Ecto neural progenitor cell (in vitro differentiated cells): ENCODE results near the gene CALM1.
"Not testable (repeated sequence)": the region's sequence is repeated elsewhere in the genome, so short reads cannot be mapped to it uniquely, and the experiment has no call there.

Experiments used
- DNase-seq: peaks from one replicate; pipeline ENCODE4 v3.0.0-alpha.2; 2018; ENCODE audit warnings: low spot score

The CALM1 gene

DNA sequence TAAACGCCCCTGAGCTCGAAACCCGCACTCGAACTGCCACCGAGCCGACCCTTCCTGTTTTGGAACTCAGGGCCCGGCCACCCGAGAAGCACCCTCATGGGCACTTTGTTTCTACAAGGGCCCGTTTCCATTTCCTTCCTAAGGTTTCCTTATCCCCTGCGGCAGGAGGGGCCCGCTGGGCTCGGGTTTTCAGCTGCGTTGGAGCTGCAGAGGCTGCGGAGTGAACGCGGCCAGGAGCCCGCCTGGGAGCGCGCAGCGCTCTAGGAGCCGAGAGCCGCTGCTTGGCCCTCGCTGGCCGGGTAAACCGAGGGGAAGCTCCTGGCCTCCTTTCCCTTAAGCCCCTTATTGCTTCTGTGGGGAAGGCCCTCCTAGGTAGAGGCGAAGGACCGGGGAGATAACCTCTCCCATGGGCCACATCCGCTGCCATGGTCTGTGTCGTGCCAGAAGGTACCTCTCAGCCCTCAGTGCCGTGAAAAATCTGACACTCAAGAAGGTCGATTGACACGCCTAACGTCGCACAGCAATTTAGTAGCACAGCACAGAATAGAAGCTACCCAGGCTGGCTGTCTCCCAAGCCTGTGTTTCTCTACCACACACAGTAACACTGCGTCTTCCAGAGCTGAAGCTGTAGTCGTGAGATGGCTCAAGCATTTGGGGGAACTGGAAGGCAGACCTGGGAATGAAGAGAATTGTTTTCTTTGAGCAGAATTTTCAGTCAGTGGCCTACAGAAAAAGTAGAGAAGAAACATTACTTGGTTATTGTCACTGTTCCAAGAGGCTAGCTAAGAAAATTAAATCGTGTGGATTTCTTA, 12.9 kb upstream of the CALM1 start:
- DNase-seq = peak; percentile 76

DNA sequence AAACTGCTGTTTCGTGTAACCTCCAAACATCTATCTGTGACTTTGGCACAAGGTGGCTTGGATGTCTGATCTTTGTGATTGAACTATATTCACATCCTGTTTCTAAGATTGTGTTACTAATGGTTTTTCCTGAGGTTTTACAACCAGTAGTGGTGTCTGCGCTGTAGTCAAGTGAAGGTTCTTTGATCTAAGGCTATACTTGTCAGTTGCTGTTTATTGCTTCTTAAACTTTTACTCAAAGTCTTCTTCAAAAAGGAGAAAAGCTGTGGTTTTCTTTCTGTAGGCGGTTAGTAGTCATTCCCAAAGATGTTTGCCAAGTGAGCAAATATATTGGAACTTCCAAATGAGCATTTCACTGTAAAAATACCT, 12.3 kb upstream of the CALM1 start:
- no peak for DNase-seq

DNA sequence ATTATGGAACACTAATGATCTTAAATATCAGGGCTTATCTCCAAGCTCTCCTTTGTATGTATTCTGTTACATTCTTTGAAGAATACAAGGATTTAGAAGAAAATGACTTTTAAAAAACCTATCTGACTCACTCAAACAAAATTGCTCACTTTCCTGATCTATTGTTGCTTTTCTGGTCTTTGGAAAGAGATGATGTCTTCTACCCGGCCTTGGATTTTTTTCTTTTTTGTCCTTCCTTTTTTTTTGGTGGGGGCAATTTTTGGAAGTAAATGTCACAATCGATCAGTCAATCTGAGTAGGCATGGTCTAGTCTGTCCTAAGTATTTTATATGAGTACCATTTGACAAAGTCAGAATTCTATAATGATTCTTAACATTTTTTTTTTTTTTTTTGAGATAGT, 10.5 kb upstream of the CALM1 start:
- no peak for DNase-seq

DNA sequence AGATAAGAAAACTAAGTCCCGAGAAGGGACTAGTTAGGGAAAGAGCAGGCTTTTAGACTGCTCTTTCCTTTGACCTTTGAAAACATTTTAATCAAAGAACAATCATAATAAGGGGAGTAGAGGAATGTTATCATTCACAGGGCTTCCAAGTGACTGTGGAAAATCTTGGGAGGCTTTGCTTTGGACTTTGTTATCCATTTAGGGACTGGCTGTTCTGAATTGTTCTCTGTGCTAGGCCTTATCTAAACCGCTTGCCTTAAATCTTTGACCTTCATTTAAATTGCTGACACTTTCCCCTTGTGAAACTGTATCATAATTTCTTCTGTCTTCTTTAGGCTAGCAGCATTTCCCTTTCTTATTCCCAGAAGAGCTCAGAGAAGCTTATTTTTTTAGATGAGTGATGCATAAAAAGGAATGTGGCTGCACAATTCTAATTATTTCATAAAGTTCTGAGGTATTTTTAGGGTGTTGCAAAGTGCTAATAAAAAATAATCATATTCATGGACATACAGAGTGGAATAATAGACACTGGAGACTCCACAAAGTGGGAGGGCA, 9.5 kb upstream of the CALM1 start:
- no peak for DNase-seq

DNA sequence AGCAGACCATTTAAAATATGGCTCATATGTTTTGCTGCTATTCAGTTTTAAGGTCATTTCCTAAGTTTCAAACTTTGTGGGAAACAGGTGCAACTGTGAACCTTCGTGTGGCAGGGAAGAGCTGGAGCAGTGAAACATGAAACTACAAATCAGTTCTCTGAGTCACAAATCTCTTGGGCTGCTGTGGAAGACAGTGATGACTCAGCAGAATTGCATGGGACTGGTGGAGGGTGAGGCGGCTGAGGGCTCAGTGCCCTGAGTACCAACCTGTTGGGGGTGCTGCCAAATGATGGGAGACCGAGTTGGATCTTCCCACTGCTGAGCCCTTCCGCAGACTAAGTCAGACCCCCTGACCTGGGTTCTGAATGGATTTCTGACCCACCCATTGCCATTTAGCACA, 8.4 kb upstream of the CALM1 start:
- no peak for DNase-seq

DNA sequence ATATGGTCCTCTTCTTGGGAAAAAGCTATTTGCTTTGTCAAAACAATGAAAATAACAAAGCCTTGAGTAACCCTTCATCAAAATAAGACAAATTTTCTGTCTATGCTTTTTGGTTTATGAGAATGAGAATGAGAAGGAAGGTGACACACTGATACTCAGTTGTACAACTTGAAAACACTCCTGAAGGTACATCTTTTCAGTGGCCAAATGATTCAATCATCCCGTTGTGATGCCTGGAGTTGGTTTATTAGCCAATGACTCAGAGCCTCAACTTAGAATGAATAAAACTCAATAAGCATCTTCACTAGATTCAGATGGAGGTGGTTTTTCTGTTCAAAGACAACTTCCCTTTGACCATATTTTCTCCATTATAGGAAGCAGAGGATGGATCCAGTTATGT, 7.8 kb upstream of the CALM1 start:
- DNase-seq = no peak

DNA sequence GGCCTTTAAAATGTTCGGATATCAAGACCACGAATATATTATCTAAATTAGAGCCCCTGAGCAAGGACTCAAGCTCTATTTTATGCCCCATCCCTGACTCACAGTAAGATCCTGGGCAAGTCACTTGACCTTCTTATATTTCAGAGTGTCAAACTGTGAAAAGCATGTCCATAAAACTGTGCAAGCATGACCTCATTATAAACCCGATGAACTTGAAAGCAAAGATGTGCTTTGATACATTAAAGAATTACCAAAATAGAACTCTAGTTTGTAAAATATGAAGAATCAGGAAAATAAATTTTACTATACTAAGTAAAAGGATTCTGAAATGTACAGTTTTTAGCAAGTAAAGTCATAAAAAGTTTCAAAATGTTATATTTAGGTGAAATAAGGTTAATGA, 2.9 kb upstream of the CALM1 start:
- no peak for DNase-seq

DNA sequence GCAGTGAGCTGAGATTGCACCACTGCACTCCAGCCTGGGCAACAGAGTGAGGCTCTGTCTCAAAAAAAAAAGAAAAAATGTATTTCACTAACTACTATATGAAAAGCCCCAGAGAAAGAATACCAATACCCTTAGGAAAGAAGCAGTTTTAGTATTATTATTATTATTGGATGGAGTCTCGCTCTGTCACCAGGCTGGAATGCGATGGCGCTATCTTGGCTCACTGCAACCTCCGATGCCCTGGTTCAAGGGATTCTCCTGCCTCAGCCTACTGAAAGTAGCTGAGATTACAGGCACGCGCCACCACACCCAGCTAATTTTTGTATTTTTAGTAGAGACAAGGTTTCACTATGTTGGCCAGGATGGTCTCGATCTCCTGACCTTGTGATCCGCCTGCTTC, 2.0 kb upstream of the CALM1 start:
- DNase-seq = not testable (repeated sequence)

DNA sequence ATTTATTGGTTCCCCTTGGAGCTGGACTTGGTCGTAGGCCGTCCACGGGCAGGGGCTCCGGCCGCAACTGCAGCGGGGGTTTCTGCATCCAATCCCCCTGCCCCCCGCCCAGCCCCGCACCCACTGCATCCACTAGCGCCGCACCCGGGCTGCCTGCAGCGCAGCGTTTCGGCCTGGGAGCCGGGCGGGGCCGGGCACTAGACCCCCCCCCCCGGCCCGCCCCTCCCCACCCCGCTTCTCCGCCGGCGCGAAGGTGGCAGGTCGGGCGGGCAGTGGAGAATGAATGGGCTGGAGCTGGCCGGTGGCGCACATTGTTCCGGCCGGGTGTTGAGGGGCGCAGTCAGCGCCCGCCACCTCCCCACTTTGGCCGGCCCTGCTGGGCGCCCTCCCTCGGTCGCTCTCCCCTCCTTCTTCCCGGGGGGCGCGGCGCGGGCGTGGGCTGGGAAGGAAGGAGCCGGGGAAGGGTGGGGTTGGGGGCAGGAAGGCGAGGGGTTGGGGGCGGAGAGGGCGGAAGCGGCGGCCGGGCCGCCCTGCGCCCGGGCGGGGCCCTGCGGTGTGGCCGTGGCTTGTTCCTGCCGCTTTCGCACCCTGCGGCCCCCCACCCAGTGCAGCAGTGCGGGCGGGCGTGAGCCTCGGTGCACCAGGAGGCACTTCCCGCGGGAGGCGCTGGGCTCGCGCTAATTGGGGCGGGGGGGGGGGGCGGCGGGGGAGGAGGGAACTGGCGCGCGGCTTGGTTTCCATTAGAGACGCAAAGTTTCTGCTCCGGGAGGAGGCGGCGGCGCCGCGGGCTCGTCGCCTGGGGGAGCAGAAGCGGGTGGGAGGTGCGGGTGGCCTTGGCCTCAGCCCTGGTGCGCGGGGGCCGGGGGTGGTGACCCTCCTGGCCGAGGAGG, 841 bp downstream of the CALM1 start:
- DNase-seq = peak; percentile 80

DNA sequence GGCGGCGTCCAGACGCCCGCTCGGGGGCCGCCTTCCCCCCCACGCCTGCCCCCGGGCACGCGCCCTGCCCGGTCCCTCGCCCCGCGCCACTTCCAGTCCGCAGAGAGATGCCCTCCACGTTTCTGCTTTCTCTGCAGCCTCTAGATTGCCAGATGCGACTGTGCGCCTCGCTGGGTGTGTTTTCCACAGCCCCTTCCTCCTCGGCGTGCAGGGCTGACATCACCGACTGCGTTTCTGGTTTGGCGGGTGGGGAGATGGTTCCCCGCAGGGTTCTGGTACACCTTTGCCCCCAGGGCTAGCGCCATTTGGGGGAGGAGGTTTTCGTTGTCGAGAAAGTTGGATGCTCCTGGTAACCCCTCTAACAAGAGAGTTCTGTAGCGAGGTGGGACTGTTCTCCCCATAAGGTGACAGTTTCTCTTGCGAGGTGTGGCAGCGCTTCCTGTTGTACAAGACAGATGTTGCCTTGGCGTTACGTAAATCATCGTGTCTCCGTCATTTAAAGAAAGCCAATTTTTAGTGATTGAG, 1.5 kb downstream of the CALM1 start:
- no peak for DNase-seq

DNA sequence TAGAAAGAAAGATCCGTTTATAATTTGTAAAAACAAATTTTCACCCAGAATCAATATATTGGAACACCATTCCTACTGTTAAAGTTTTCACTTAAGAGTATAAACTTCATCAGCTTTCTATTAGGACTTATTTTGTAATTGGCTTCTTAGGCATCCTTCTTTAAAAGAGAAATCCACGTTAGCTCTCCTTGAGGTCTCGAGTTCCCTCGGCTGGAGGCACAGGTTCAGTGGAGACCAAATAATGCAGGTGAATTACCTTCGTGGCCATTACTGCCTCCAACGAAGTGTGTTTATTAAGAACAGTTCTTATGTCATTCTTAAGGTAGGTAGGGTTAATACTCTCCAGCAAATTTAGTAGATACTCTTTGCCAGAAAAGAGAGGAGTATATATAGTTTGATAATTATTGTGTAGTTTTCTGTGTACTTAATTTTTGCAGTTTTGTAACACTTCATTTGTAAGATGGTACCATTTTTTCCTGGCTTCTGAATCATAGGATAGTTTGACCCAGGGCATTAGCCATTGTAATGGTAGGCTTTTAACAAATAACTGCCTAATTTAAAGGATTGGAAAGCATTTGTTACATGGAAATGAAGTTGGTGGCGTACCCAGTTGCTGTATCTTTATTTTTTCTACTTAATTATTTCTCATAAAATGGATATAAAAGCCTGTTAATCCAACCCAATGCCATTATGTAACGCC, 2.2 kb downstream of the CALM1 start:
- DNase-seq = no peak

DNA sequence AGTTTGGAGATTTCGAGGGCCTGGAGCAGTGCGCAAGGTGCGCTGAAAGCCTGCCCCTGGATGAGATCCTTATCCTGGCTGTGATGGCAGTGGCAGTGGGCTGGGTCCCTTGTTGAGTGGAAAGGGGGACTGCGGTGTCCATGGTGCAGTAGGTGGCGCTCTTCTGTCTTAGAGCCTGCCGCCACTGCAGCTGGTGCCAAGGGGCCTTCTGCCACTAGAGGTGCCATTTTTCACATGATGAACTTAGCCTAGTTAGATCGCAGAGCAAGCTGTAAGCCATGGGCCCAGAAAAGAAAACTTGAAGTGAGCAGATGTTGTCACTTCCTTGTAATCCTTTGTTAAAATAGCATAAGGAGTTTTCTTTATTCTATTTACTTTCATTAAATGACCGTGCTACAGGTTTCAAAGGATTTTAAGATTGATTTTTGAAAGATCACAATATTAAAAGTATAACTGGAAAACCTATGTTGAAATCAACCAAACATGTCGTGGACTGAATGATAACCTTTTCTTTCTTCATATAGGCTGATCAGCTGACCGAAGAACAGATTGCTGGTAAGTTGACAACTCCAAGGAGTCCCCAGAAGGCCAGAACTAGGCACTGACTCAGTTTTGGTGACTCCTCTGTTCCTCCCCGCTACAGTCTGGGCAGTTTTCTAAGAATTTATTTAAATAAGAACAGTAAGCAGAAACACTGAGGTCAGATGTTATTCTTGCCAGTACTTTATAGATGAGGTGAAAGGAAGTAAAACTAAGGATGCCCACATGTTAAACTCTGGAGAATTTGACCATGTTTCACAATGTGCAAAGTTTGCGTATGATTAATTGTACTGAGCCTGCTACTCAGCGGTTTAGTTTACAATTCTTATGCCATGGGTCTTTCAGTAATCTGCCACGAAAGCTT, 3.0 kb downstream of the CALM1 start:
- DNase-seq = peak; percentile 88

DNA sequence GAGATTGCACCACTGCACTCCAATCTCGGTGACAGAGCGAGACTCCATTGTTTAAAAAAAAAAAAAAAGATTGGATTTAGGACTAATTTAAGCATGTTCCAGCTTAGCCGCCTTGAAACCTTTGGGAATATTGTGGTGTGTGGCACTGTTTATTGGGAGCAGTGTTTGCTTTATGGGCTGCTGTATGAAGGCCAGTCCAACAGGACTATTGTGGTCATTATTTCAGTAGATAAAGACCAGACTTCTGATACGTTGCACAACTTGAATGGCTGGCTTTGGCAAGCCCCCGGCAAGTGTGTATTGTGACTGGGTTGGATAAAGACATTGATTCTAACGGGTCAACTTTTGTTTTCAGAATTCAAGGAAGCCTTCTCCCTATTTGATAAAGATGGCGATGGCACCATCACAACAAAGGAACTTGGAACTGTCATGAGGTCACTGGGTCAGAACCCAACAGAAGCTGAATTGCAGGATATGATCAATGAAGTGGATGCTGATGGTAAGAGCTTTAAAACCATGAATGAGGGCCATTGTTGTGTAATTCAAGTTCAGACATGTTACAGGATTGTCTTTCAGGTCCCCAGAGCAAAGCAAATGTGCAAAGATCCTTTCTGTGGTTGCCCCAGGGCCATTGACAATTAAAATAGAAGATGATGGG, 4.2 kb downstream of the CALM1 start:
- DNase-seq = no peak

DNA sequence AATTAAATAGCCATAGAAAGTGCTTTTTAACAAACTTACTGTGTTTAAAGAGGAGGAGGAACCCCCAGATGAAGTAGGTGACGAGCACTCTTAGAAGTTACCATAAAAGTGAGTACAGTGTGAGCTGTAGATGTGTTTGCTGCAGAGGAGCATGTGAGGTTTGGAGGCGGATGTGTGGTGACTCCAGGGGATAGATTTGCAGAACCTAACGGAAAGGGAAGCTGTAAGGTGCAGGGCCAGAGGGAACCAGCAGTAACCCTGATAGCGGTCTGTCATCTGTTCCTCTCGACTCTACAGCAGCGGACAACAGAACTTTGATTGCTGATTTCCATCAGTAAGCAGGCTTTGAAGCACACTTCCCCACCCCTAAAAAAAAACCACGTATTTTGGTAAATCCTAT, 5.2 kb downstream of the CALM1 start:
- DNase-seq = no peak

DNA sequence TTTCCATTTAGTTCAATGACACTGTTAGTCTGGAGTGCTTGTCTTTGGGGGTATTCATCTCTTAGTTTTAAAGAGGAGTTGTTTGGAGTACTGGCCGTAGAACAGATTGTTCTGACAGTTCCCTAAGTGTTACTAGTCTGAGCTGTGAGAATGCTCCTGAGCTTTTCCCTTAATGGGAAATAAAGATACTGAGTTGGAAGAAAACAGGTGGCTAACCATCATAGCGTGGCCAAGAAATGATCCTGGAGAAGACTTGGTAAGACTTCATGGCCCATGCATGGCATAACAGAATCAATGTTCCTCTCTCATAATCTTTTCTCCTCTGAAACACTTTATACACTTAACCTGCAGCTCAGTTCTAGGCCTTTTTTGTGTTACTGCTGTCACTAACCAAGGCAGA, 6.2 kb downstream of the CALM1 start:
- no peak for DNase-seq

DNA sequence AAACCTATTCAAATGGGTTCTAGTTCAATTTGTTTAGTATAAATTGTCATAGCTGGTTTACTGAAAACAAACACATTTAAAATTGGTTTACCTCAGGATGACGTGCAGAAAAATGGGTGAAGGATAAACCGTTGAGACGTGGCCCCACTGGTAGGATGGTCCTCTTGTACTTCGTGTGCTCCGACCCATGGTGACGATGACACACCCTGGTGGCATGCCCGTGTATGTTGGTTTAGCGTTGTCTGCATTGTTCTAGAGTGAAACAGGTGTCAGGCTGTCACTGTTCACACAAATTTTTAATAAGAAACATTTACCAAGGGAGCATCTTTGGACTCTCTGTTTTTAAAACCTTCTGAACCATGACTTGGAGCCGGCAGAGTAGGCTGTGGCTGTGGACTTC, 8.3 kb downstream of the CALM1 start:
- DNase-seq = no peak

DNA sequence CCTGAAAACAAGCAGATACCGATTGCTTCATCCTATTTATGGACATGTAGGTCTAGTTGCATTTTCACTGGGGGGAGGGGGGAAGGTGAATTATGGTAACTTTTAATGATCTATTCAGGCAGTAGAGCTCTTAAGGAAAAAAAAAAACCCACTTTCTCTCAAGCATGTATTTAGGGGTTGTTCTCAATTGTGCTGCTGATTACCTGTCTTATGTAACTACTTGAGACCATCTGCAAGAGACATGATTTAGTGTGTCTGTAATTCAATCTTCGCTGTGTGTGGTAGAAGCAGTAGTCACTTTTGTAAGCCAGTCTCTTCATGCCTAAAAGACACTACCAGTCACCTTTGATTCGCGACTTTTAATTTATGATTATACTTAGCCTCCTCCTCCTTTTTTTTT, 8.9 kb downstream of the CALM1 start:
- no peak for DNase-seq

DNA sequence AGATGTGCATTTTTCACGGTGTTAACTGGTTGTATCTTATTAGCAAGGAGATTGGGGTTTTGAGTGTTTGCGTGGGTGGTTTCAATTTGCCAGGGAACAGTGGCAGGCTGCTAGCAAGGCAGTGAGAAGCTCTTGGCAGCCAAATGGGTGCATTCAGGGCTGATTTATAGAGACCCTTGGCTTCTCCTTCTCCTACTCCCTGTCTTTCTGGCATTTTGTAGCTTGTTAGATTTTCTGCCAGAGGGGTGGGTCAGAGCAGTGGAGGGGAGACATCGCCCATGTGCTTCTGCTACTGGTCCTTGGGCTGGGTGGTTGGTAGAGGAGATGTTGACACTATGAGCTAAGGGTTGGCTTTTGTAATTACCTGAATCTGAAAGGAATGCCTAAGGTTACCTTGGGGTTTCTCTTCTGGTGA, 9.6 kb downstream of the CALM1 start:
- DNase-seq = no peak

DNA sequence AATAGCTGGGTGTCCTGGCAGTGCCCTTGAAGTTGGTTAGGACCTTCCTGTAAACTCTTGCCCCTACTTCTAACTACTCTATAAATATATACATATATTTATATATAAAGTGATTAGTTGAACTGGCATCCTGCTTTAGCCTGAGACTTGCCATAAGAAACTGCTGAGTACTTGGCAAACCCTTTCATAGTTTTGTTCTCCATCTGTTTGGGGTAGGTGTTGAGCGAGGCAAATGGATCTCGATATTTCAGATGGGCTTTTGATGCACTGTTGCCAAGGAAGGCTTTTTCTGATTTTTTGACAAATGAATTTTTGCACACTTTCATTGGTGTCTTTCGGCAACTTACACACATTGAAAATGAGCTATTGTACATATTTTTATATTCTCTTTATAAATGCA, 10.4 kb downstream of the CALM1 start:
- no peak for DNase-seq

DNA sequence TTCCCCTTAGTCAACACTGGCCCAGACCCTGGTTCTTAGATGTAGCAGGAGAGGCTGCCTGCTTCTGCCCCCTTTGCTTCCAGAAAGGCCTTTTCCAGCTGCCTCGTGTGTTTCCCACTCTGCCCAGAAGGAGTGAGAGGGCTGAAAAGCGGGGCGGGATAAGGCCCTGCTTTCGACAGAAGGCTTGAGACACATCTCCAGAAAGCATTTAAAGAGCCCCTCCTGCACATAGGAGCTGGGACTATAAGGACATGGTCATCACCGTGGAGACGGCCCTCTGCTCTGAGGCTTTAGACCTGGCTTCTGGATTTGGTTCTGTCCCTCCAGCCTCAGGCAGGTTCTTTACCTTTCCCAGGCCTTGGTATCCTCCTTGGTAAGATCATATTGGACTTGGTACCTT, 11.9 kb downstream of the CALM1 start:
- DNase-seq = no peak
